Naive thymus-derived CD8-positive, alpha-beta T cell (primary cell): ENCODE results near the gene TMEM106B. TPM values are rescaled to one million over a fixed set of nuclear protein-coding genes. Genes with fewer than 3 reads are reported as not detected.
A peak's percentile ranks its signal among the peaks of the same experiment; 100 is the strongest.

Source experiments
- ATAC-seq, 2 donors: fragments of 150-1000 bp; cut with Tn5 transposase in 1 of 2; sonication (Bioruptor Pico), chemical (Tn5 transposase) in 1 of 2; 1 replicate in 1 of 2; 2 replicates in 1 of 2; pipeline ENCODE4 v1.10.0; 2021; ENCODE audit warnings: mild to moderate bottlenecking in 2 of 2, moderate library complexity in 2 of 2
- POLR2A ChIA-PET: fragments of 350-600 bp; sonication (Branson Sonifier 250); formaldehyde crosslinking; loops from one replicate; lab custom pipeline; 2021; ENCODE audit warnings: antibody characterized with exemption; lab: Charles Lee
- DNase-seq, 10 donors: peaks; one replicate each; pipeline versions ENCODE4 v3.0.0 to v3.0.0-alpha.2; 2020 to 2022
- H3K27ac Mint-ChIP-seq, 10 donors: one replicate each; pipeline ENCODE4 v1.8.0; 2020 to 2022; ENCODE audit warnings: mild to moderate bottlenecking in 10 of 10, mixed read lengths in 10 of 10, moderate library complexity in 4 of 10, inconsistent platforms in 1 of 10
- H3K27me3 Mint-ChIP-seq, 5 donors: one replicate each; pipeline ENCODE4 v1.8.0; 2021 to 2022; ENCODE audit warnings: mixed read lengths in 5 of 5
- H3K36me3 Mint-ChIP-seq, 3 donors: one replicate each; pipeline ENCODE4 v1.8.0; 2020 to 2022; ENCODE audit warnings: mixed read lengths in 3 of 3, mild to moderate bottlenecking in 2 of 3, inconsistent platforms in 1 of 3
- H3K4me1 Mint-ChIP-seq, 4 donors: one replicate each; pipeline ENCODE4 v1.8.0; 2021 to 2022; ENCODE audit warnings: mixed read lengths in 4 of 4
- H3K4me3 Mint-ChIP-seq, 10 donors: one replicate each; pipeline ENCODE4 v1.8.0; 2020 to 2022; ENCODE audit warnings: mild to moderate bottlenecking in 10 of 10, mixed read lengths in 10 of 10, moderate library complexity in 6 of 10, inconsistent platforms in 1 of 10
- H3K9me3 Mint-ChIP-seq, 9 donors: one replicate each; pipeline ENCODE4 v1.8.0; 2020 to 2022; ENCODE audit warnings: mixed read lengths in 9 of 9, mild to moderate bottlenecking in 3 of 9, inconsistent platforms in 1 of 9, moderate library complexity in 1 of 9
- polyA plus RNA-seq, 3 donors: library from polyadenylated mRNA; unstranded; fragments of 300-500 nt; fragmentation: Illumina TruSeq; gene quantifications; one replicate each; pipeline ENCODE4 v1.2.3, GENCODE V29; 2021
- total RNA-seq, 8 experiments: library from RNA in 2 of 8; stranded (reverse) in 2 of 8; gene quantifications; one replicate each; pipeline ENCODE4 v1.2.3 and lab custom pipeline; 2021 to 2026

TMEM106B gene
- total and polyA plus RNA-seq, 5 experiments from 2014 or later: 40.9 to 57.6 (median 45.6) TPM

GRCh38 chr7:12267542-12267941 lies 56.4 kb downstream of the TMEM106B start:
- no peak for DNase-seq
- Mint-ChIP-seq H3K27me3 (no peaks in the 10 kb centered on the region), H3K4me3 (no peak overlapping the region), H3K9me3 (peaks cover 0 to 3% (median 0%) of the 10 kb centered on the region in 9 donors), H3K36me3 (peaks cover 0 to 3% (median 0%) of the 10 kb centered on the region in 3 donors), H3K27ac (no peak overlapping the region), H3K4me1 (no peaks in the 10 kb centered on the region)
- ATAC-seq: no peak
- POLR2A ChIA-PET: no interaction called here

- ATAC-seq (no peak), DNase-seq (no peak)
- no peaks in the 10 kb centered on the region for H3K4me1 Mint-ChIP-seq
- H3K9me3 Mint-ChIP-seq: peaks cover 0 to 3% (median 0%) of the 10 kb centered on the region in 9 donors
- peak overlapping the region in 1 of 10 donors; percentile 34 for H3K27ac Mint-ChIP-seq
- POLR2A ChIA-PET: no interaction called here
- no peak overlapping the region for H3K4me3 Mint-ChIP-seq
- no peaks in the 10 kb centered on the region for H3K27me3 Mint-ChIP-seq
- H3K36me3 Mint-ChIP-seq: peaks cover 0 to 3% (median 0%) of the 10 kb centered on the region in 3 donors
Measured at GRCh38 chr7:12269100-12269895, 58.2 kb downstream of the TMEM106B start.

- Mint-ChIP-seq H3K4me3 (no peak overlapping the region), H3K36me3 (peaks cover 0 to 19% (median 15%) of the 10 kb centered on the region in 3 donors), H3K27ac (no peak overlapping the region), H3K9me3 (peaks cover 3 to 30% (median 13%) of the 10 kb centered on the region in 9 donors), H3K4me1 (no peaks in the 10 kb centered on the region), H3K27me3 (no peaks in the 10 kb centered on the region)
- DNase-seq (no peak), ATAC-seq (no peak)
- POLR2A ChIA-PET: no interaction called here
Measured at GRCh38 chr7:12281038-12281437, 69.9 kb downstream of the TMEM106B start.

GRCh38 chr7:12287901-12288300 lies 76.8 kb downstream of the TMEM106B start:
- H3K4me3 Mint-ChIP-seq: no peak overlapping the region
- DNase-seq (no peak), ATAC-seq (no peak)
- H3K4me1 Mint-ChIP-seq: no peaks in the 10 kb centered on the region
- POLR2A ChIA-PET: no interaction called here
- H3K27me3 Mint-ChIP-seq: no peaks in the 10 kb centered on the region
- H3K9me3 Mint-ChIP-seq: peaks cover 0 to 27% (median 10%) of the 10 kb centered on the region in 9 donors
- H3K36me3 Mint-ChIP-seq: peaks cover 0 to 21% (median 18%) of the 10 kb centered on the region in 3 donors
- no peak overlapping the region for H3K27ac Mint-ChIP-seq

- Mint-ChIP-seq H3K27me3 (no peaks in the 10 kb centered on the region), H3K4me1 (peaks cover 0 to 7% (median 4%) of the 10 kb centered on the region in 4 donors), H3K36me3 (peaks cover 0 to 21% (median 18%) of the 10 kb centered on the region in 3 donors), H3K9me3 (peaks cover 0 to 27% (median 10%) of the 10 kb centered on the region in 9 donors), H3K4me3 (no peak overlapping the region), H3K27ac (no peak overlapping the region)
- DNase-seq (no peak), ATAC-seq (no peak)
- POLR2A ChIA-PET: no interaction called here
Measured at GRCh38 chr7:12289996-12290395, 78.9 kb downstream of the TMEM106B start.

GRCh38 chr7:12290761-12291160 lies 79.7 kb downstream of the TMEM106B start:
- Mint-ChIP-seq H3K27ac (no peak overlapping the region), H3K9me3 (peaks cover 0 to 27% (median 10%) of the 10 kb centered on the region in 9 donors), H3K27me3 (no peaks in the 10 kb centered on the region), H3K36me3 (peaks cover 0 to 21% (median 18%) of the 10 kb centered on the region in 3 donors), H3K4me3 (no peak overlapping the region), H3K4me1 (peaks cover 0 to 10% (median 8%) of the 10 kb centered on the region in 4 donors)
- ATAC-seq (no peak), DNase-seq (no peak)
- POLR2A ChIA-PET: no interaction called here

- DNase-seq: no peak
- peaks cover 0 to 27% (median 10%) of the 10 kb centered on the region in 9 donors for H3K9me3 Mint-ChIP-seq
- H3K27me3 Mint-ChIP-seq: no peaks in the 10 kb centered on the region
- POLR2A ChIA-PET: no interaction called here
- no peak overlapping the region for H3K4me3 Mint-ChIP-seq
- no peak overlapping the region for H3K27ac Mint-ChIP-seq
- H3K4me1 Mint-ChIP-seq: peaks cover 0 to 10% (median 9%) of the 10 kb centered on the region in 4 donors
- ATAC-seq: no peak
- H3K36me3 Mint-ChIP-seq: peaks cover 0 to 21% (median 18%) of the 10 kb centered on the region in 3 donors
Measured at GRCh38 chr7:12291870-12292269, 80.8 kb downstream of the TMEM106B start.

Other genes starting within 250 kb of the TMEM106B start
- 1 to 10 TPM; 3.5 to 4.0 TPM for gene VWDE, start 192.6 kb downstream of the TMEM106B start, total RNA-seq
- 1 to 10 TPM in 1 of 3 donors, not detected in 2; 1.0 TPM for gene VWDE, start 192.6 kb downstream of the TMEM106B start, polyA plus RNA-seq